ENCODE results near the gene NAGS. TPM values are rescaled to one million over a fixed set of nuclear protein-coding genes. Genes with fewer than 3 reads are reported as not detected.
"Not testable (repeated sequence)": the region's sequence is repeated elsewhere in the genome, so short reads cannot be mapped to it uniquely, and the experiment has no call there.

The NAGS gene
- total RNA-seq, 1 donor from 2014 or later: 1.2 TPM

DNA sequence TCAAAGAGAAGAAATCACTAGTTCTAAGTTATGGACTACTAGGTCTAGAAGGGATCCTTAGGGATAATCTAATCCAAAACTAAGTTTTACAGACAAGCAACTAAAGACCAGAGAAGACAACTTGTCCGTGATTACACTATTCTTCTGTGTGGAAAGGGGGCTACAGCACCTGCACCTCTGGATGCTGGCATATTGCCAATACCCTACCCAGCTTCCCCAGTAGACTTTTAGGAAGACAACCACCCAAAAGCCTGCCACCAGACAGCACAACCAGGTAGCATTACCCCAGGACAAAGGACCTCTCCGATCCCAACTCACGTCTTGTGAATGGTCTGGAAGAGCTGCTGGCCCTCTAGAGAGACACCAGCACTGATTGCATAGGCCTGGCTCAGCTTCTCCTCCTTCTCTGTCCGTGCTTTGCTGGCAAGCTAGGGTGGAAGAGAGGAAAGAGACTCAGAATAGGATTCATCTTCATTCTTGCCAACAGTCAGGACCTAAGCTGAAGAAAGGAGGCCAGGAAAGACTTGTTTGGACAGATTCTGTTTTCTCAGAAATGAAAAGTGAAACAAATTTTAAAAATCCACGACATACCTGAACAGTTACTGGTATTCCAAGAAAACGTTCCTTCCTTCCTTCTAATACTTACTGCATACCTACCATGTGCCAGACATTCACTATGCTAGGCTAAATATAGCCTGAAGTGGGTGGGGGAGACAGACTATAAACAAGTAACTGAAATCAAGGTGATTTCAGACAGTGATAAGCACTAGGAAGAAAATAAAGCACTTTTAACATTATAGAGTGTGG is 35.6 kb downstream of the NAGS start:
- peak; percentile 23 for DNase-seq (ENCODE audit: low read depth)

DNA sequence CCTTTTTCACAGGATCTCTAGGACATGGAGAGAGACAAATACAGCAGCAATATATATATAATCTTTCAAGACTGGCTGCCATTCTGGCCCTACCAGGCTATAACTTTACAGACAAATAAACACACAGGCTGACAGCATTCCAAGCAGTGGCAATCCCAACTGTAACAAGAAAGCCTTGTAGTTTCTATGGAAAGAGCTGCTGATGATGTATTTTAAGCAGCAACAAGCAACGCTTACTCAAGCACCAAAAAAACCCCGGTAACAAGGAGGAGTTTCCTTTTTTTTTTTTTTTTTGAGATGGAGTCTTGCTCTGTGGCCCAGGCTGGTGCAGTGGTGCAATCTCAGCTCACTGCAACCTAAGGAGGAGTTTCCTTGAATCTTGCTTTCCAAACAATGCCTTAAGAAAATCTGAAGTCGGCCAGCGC is 38.9 kb downstream of the NAGS start:
- no peak for DNase-seq (ENCODE audit: low read depth)

DNA sequence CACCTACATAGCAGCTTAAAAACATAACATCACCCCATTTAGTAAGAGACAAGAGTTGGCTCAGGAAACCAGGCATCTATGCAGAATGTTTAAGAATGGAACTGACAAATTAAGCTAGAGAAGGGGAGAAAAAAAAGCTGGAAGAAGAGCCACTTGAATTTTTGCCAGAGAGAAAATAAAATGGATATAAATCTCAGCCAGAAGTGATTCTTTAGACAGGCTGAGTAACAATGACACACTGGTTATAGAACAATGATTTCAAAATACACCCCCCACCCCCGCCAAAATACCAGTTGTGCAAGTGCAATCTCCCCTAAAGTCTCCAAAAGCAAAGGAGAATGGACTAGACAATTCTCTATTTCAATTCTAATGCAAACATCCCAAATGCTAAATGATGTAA is 39.6 kb downstream of the NAGS start:
- DNase-seq (ENCODE audit: low read depth): peak; percentile 35

DNA sequence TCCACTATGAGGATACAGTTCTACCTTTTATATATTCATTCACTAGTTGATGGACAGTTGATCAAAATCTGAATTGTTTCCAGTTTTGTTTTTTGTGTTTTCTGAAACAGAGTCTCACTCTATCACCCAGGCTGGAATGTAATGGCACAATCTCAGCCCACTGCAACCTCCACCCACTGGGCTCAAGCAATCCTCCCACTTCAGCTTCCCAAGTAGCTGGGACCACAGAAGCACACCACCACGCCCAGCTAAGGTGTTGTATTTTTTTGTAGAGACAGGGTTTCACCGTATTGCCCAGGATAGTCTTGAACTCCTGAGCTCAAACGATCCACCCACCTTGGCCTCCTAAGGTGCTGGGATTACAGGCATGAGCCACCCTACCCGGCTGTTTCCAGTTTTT is 41.1 kb downstream of the NAGS start:
- DNase-seq (ENCODE audit: low read depth): no peak

DNA sequence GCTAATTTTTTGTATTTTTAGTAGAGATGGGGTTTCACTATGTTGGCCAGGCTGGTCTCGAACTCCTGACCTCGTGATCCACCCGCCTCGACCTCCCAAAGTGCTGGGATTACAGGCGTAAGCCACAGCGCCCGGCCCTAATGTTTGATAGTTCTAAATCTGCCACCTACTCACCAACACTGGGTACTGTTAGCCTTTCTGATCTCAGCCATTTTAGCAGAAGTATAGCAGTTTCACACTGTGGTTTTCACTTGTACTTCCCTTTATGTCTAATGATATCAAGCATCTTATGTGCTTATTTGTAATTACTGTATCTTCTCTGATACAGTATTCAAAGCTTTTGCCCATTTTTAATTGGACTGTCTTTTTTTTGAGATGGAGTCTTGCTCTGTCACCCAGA is 42.5 kb downstream of the NAGS start:
- not testable (repeated sequence) for DNase-seq (ENCODE audit: low read depth)

DNA sequence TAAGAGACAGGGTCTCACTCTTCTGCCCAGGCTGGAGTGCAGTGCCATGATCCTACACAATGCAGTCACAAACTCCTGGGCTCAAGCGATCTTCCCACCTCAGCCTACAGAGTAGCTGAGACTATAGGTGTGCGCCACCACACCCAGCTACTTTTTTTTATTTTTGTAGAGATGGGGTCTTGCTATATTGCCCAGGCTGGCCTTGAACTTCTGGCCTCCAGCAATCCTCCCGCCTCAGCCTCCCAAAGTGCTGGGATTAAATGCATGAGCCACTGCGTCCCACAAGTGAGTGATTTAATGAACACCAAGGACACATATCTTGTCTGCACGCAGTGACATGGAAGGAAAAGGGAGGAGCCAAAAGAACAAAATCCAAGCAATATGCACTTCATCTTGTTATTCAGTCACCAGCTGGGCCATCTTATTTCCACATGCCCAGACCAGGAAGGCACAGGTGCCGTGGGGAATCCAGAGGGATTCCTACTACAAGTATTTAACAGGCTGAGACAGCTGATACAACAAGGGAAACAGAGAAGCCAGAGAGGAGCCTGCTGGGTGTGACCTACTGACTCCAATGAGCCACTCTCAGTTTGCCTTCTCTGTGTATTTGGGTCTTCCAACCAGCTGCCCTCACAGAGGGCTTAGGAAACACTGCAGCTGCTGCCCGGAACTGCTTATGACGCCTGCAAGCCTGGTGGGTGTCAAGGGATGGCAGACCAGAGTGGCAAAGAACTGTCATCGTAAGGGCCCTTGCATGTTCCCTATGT is 45.1 kb downstream of the NAGS start:
- DNase-seq (ENCODE audit: low read depth): no peak

DNA sequence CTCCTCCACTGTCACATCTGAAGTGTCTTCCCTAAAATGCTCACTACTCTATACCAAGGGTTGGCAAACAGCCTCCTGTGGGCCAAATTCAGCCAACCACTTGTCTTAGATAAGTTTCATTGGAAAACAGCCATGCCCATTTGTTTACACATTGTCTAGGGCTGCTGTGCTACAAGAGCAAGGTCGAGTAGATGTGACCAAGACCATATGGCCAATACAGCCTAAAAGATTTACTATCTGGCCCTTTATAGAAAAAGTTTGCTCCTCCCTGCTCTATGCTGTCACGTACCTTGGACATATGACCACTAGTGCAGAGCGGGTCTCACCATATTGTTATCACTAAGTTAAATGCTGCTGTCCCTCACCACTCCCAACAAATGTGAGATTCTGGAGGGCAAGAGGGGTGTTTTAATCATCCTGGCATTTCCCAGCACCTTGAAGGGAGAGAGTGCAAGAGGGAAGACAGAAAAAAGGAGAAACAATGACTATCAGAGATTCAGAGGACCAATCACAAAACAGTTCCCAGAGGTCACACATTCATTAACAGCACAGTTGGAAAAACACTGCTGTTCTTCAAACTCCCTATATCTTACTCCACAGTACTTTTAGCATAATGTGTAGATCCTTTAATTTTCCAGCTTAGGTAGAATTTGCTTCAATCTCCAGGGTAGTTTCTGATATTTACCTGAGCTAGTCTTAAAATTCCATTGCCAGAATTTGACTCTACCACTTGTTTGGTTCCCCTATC is 48.9 kb downstream of the NAGS start:
- DNase-seq (ENCODE audit: low read depth): no peak

Other genes with a start within 250 kb of the NAGS start
- not detected in 2 replicates for gene SOST, start 245.8 kb upstream of the NAGS start, total RNA-seq
- gene DUSP3, start 225.6 kb upstream of the NAGS start, total RNA-seq: 96.0 and 132 TPM in 2 replicates
- gene CFAP97D1, start 224.2 kb upstream of the NAGS start, total RNA-seq: under 0.01 TPM in 1 of 2 replicates, not detected in the other
- 6.8 and 8.5 TPM in 2 replicates for gene MPP3, start 171.5 kb upstream of the NAGS start, total RNA-seq
- gene CD300LG, start 157.4 kb upstream of the NAGS start, total RNA-seq: not detected in 2 replicates
- 1.7 and 3.6 TPM in 2 replicates for gene MPP2, start 97.1 kb upstream of the NAGS start, total RNA-seq
- gene PPY, start 62.1 kb upstream of the NAGS start, total RNA-seq: not detected in 2 replicates
- not detected in 2 replicates for gene PYY, start 50.7 kb upstream of the NAGS start, total RNA-seq
- gene TMEM101, start 10.3 kb downstream of the NAGS start, total RNA-seq: 43.8 and 71.2 TPM in 2 replicates
- gene LSM12, start 62.0 kb downstream of the NAGS start, total RNA-seq: 30.3 and 42.2 TPM in 2 replicates
- gene G6PC3, start 66.1 kb downstream of the NAGS start, total RNA-seq: 15.8 and 54.2 TPM in 2 replicates
- 10.9 and 22.7 TPM in 2 replicates for gene HDAC5, start 119.0 kb downstream of the NAGS start, total RNA-seq
- gene HROB, start 137.3 kb downstream of the NAGS start, total RNA-seq: 0.70 and 1.2 TPM in 2 replicates
- not detected in 2 replicates for gene ASB16, start 166.1 kb downstream of the NAGS start, total RNA-seq
- 21.9 and 38.5 TPM in 2 replicates for gene TMUB2, start 182.3 kb downstream of the NAGS start, total RNA-seq
- gene ATXN7L3, start 195.3 kb downstream of the NAGS start, total RNA-seq: 45.8 and 61.1 TPM in 2 replicates
- 27.8 and 57.8 TPM in 2 replicates for gene UBTF, start 215.1 kb downstream of the NAGS start, total RNA-seq

Measured in renal cortical epithelial cell (primary cell).